ENCODE results near the gene HBZ. TPM values are rescaled to one million over a fixed set of nuclear protein-coding genes. Genes with fewer than 3 reads are reported as not detected.

Gene HBZ
- total RNA-seq, 4 donors from 2014 or later: 0.88 to 3.0 TPM; not detected in 2

GRCh38 chr16:179211-180092 is 27.0 kb downstream of the HBZ start:
- no peak for TF ChIP-seq CTCF (IDR thresholded peaks at IDR 0.05; ENCODE audit: low read depth)

- TF ChIP-seq CTCF (IDR thresholded peaks at IDR 0.05; ENCODE audit: low read depth): no peak
These were observed 27.7 kb downstream of the HBZ start, which contains the start of gene HBQ1 for GRCh38 chr16:180101-180675. Gene HBQ1, plus strand, starts transcription at chr16:180459. Its CDS starts 28 bp downstream, at chr16:180487.

GRCh38 chr16:180681-181564 is 28.5 kb downstream of the HBZ start:
- no peak for TF ChIP-seq CTCF (IDR thresholded peaks at IDR 0.05; ENCODE audit: low read depth)

- TF ChIP-seq CTCF (IDR thresholded peaks at IDR 0.05; ENCODE audit: low read depth): no peak
These were observed 29.1 kb downstream of the HBZ start for GRCh38 chr16:181565-182021.

GRCh38 chr16:183005-183404 is 30.6 kb downstream of the HBZ start:
- TF ChIP-seq CTCF (IDR thresholded peaks at IDR 0.05; ENCODE audit: low read depth): no peak

- TF ChIP-seq CTCF (IDR thresholded peaks at IDR 0.05; ENCODE audit: low read depth): no peak
These were observed 32.8 kb downstream of the HBZ start for GRCh38 chr16:185213-185612.
